Activated CD8-positive, alpha-beta memory T cell treated with anti-CD3 and anti-CD28 coated beads for 4 hours (primary cell): ENCODE measurements around the gene TEX14.

Experiments used
- DNase-seq, 2 donors: peaks; one replicate each; pipeline ENCODE4 v3.0.0-alpha.2; 2020; ENCODE audit warnings: low read depth in 2 of 2

The TEX14 gene, protein sequence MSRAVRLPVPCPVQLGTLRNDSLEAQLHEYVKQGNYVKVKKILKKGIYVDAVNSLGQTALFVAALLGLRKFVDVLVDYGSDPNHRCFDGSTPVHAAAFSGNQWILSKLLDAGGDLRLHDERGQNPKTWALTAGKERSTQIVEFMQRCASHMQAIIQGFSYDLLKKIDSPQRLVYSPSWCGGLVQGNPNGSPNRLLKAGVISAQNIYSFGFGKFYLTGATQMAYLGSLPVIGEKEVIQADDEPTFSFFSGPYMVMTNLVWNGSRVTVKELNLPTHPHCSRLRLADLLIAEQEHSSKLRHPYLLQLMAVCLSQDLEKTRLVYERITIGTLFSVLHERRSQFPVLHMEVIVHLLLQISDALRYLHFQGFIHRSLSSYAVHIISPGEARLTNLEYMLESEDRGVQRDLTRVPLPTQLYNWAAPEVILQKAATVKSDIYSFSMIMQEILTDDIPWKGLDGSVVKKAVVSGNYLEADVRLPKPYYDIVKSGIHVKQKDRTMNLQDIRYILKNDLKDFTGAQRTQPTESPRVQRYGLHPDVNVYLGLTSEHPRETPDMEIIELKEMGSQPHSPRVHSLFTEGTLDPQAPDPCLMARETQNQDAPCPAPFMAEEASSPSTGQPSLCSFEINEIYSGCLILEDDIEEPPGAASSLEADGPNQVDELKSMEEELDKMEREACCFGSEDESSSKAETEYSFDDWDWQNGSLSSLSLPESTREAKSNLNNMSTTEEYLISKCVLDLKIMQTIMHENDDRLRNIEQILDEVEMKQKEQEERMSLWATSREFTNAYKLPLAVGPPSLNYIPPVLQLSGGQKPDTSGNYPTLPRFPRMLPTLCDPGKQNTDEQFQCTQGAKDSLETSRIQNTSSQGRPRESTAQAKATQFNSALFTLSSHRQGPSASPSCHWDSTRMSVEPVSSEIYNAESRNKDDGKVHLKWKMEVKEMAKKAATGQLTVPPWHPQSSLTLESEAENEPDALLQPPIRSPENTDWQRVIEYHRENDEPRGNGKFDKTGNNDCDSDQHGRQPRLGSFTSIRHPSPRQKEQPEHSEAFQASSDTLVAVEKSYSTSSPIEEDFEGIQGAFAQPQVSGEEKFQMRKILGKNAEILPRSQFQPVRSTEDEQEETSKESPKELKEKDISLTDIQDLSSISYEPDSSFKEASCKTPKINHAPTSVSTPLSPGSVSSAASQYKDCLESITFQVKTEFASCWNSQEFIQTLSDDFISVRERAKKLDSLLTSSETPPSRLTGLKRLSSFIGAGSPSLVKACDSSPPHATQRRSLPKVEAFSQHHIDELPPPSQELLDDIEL (N-terminal part only)

DNA sequence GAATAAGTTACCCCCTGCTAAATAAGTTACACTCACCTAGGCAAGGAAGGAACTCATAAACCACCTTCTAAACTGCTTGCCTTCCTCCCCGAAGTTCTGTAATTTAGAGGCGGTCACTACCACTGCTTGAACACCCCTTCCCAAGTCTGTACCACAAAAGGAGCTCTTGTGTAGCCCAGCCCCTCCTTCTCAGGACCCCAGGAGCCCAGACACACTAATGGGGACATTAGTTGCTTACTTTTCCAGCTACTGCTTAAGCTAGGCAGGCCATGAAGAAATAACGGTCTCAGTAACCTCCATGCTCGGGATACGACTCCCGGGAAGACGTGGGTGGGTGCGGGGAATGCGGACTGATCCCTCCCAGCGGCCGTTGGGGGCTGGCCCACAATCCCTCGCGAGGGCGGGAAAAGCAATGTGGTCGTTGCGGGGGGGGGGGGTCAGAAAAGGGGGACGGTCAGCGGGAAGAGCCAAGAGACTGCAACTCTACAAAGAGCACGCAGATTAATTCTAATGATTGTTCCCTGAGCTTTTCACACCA is at the start of gene TEX14:
Gene TEX14, minus strand, starts transcription at position 345 of the 538 bp plus-strand sequence. CDS start 40,044 bp downstream, outside the sequence.
- no peak for DNase-seq

DNA sequence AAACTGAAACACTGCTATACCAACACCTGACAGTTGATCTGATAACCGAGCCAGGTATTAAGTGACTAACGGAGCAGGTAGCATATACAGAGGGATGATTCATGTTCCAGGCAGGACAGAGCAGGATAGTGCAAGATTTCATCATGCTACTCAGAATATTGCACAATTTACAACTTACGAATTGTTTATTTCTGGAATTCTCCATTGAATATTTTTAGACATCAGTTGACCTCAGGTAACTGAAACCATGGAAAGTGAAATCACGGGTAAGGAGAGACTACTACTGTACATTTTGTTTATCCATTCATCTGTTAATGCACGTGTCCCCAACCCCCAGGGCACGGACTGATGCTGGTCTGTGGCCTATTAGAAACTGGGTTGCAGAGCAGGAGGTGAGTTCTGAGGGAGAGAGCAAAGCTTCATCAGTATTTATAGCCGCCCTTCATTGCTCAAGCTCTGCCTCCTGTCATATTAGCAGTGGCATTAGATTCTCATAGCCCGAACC is 49.3 kb upstream of the TEX14 start:
- DNase-seq, result no peak

DNA sequence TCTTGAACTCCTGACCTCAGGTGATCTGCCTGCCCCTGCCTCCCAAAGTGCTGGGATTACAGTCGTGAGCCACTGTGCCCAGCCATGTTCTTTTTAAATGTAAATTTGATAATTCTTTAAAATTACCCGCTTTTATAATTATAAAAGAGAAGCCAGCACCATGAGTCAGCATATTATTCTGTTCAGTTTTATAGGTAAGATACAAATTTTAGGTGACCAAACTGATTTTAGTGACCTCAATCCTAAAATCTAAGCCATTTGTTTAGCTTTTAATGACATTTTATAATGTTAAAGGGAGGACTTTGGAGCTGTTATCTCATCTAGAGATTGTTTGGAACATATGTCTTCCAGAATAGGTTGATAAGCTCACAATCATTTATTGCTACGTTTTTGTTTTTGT is 43.0 kb upstream of the TEX14 start:
- no peak for DNase-seq

DNA sequence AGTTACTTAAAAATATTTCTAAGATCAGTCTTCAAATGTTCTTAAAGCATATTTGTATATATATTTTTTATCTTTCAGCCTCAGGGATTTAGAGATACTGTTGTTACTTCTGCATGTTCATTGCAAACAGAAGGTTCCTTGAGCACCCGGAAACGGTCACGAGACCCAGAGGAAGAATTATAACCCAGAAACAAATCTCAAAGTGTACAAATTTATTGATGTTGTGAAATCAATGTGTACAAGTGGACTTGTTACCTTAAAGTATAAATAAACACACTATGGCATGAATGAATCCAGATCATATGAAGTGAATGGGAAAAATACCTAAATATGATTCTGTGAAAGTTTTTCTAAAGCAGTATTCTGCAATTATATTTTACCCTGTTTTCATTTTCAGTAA is 42.2 kb upstream of the TEX14 start:
- DNase-seq, result no peak

DNA sequence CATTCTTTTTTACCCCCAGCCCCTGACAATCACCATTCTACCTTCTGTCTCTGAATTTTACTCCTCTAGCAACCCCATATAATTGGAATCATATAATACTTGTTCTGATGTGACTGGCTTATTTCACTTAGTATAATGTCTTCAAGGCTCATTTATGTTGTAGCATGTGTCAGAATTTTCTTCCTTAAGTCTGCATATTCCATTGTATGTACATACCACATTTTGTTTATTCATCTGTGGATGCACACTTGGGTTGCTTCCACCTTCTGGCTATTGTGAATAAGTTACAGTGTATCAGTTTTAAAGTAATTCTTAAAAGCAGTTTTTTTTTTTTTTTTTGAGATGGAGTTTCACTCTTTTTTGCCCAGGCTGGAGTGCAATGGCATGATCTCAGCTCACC is 39.1 kb upstream of the TEX14 start:
- no peak for DNase-seq

DNA sequence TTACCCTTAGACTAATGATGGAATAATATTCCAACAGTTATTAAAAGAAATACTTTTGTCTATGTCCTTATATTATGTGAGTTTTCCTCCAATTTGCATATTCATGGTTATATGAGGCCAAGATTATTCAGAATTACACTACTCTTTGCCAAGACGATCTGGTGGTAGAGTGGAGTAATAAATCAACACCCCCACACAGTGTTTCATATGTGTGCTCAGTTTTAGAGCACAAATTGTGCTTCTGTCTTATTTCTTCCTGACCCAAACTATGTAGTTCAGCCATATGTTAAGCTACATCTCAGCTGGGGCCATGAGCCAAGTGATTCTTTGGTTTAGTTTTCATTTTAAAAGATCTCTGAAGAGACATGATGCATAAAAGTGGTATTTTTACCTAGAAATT is 37.0 kb upstream of the TEX14 start:
- no peak for DNase-seq

DNA sequence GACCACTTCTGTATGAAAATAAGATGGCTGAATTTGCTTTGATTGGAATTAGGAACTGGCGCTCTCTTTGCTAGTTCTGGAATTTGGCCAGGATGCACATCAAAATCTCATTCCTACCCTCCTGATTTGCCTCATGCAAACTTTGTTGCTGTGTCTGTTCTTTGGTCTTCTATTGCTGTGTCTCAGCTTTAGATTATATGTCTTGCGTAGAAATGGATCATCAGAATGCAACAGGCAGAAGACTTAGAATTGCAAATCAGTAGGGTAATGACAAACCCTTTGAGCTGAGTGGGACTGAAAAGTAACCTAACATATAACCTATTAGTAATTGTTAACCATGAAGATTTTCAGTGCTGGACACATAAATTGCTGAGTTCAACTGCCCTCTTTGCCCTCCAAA is 30.9 kb upstream of the TEX14 start:
- DNase-seq, result no peak

DNA sequence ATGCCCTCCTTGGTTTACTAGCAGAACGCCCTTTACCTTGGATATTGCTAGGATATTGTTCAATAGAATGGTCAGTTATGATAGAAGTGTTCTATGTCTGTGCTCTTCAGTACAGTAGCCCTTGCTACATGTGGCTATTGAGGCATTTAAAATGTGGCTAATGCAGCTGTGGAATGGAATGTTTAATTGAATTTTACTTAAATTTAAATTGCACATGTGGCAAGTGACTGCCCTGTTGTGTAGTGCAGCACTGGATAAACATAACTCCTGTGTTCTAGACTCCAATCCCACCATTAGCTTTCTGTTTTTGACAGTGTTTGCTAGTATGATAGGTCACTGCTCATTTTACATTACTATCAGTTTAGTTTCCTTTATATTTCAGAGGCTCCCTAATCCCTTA is 30.4 kb upstream of the TEX14 start:
- no peak for DNase-seq

DNA sequence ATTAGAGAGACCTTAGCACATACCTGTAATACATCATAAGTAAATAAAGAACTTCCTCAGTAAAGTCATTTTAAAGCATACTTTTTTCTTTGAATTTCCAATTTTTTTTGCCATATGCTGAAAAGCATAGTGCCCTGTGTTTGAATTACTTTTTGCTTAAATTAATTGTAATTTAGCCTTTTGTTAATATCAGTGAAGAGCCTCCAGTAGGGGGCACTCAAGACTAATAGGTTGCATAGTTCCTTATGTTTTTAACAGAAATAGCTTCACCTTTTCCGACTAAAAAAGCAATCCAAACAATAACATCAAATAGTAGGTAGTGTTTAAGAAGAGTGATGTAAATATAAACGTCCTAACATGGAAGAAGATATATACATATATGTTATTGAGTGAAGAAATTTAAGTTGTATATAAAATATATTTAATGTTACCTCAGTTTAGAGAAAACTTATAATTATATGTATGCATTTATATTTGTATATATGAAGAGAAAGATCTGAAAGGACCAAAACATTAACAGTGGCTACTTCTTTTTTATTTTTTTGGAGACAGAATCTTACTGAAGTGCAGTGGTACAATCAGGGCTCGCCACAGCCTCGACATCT is 19.2 kb upstream of the TEX14 start:
- DNase-seq, result peak in 1 of 2 donors; percentile 4

DNA sequence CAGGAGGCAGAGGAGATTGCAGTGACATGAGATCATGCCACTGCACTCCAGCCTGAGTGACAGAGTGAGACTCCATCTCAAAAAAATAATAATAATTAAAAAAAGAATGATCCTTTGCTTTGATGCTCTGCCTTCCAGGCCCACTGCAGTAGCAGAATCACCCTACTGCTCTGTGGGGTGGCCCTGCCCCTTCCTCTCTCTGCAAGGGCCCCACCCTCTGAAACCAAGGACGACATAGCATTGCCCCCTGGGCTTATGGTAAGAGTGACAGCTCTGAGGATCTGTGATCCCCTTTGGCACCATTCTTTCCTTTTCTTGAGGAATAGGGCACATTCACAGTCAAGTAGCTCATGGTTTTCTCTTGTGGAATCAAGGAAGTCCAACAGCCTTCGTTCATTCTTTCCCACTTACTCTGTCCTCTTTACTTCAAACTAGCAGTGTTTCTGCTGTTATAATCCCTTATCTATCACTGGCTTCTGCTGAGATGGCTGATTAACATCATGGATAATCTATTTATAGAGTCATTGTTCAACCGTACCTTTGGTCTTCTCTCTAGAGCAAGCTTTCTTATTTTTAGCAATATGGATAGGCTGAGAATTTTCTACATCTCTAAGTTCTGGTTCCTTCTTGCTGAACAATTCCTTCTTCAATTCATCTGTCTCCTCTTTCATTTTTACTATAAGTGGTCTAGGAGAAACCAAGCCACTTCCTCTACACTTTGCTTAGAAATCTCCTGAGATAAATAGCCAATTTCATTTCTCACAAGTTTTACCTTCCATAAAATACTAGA is 14.7 kb upstream of the TEX14 start:
- DNase-seq, result no peak

DNA sequence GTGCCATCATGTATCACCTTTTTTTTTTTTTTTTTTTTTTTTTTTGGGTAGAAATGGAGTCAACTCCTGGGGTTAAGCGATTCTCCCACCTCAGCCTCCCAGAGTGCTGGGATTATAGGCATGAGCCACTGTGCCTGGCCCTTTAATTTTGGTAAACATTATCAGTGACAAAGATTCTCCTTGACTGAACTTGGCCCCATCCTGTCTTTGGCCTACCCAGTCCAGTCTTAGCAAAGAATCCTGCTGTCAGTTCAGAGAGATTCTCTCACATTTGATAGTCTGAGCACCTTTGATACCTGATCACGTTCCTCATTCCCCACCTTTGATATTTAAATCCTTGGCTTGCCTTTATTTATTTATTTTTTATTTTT is 12.1 kb upstream of the TEX14 start:
- DNase-seq, result no peak

DNA sequence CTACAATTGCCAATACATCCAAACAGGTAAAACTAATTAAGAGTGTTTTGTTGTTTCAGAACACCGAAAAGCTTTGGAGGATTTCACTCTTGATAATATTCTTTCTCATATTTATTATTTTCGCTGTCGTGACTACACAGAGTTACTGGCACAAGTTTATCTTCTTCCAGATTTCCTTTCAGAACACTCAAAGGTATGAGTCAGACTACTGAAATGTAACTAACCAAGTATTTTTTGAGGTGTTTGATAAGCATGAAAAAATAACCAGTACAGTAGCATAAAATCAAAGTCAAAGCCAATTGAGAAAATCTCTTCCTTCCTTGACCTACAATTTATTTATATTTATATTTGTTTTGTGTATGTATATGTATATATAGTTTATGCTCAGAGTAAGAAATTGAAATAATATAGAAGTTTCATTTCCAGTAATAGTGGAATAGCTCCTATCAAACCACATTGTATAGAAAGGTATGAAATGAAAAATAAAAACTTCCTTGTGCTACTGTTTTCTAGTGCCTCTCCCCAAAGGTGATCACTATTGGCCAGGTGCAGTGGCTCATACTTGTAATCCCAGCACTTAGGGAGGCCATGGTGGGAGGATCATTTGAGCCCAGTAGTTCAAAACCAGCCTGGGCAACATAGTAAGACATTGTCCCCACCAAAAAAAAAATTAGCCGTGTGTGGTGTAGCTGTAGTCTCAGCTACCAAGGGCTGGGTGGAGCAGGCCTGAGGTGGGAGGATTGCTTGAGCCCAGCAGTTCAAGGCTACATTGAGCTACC is 11.5 kb upstream of the TEX14 start:
- no peak for DNase-seq

DNA sequence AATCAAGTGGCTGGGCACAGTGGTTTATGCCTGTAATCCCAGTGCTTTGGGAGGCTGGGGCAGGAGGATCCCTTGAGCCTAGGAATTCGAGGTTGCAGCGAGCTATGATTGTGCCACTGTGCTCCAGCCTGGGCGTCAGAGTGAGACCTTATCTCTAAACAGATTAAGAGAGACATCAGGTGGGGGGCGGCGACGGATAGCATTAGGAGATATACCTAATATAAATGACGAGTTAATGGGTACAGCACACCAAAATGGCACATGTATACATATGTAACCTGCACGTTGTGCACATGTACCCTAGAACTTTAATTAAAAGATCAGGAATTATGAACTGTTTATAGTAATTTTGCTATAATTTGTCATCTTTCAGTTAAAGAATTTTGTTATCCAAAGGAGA is 10.9 kb upstream of the TEX14 start:
- DNase-seq, result no peak

DNA sequence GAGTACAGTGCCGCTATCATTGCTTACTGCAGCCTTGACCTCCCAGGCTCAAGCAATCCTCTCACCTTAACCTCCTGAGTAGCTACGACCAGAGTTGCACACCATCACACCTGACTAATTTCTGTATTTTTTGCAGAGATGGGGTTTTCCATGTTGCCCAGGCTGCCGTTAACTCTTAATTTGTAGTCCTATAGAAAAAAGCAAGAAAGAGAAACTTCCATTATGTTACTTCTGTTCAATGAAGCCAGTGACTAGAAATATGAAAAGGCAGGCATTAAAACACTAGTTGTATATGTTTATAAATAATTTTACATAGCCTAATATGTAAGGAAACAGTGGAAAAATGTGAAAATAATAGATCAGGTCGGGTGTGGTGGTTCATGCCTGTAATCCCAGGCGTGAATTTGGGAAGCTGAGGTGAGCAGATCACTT is 10.2 kb upstream of the TEX14 start:
- DNase-seq, result no peak

DNA sequence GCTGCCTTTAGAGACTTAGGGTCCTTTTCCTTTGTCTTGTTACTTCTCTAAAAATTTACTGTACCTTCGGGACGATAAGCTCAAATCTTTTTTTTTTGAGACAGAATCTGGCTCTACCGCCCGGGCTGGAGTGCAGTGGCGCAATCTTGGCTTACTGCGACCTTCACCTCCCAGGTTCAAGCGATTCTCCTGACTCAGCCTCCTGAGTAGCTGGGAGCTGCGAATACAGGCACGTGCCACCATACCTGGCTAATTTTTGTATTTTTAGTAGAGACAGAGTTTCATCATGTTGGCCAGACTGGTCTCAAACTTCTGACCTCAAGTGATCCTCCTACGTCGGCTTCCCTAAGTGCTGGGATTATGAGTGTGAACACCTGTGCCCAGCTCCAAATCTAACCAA is 7.9 kb upstream of the TEX14 start:
- no peak for DNase-seq

DNA sequence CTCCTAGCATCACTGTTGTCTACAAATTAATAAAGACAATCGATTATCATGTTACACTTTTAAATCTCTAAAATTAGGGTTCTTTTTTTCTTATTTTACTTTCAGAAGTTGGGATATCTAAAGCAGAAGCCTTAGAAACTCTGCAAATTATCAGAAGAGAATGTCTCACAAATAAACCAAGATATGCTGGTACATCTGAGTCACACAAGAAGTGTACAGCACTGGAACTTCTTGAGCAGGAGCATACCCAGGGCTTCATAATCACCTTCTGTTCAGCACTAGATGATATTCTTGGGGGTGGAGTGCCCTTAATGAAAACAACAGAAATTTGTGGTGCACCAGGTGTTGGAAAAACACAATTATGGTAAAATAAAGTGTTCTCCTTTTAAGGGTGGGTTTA is 3.0 kb upstream of the TEX14 start:
- DNase-seq, result no peak

DNA sequence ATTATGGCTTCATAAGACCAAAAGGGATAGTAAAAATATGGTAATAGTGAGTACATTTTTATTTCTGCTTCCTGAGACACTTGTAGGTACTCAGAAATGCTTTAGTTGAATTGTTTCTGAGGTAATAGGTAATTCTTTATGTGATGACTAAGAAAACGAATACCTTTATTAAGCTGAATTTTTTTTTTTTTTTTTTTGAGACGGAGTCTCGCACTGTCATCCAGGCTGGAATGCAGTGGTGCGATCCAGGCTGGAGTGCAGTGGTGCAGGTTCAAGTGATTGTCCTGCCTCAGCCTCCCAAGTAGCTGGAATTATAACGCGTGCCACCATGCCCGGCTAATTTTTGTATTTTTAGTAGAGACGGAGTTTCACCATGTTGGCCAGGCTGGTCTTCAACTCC is 2.5 kb upstream of the TEX14 start:
- no peak for DNase-seq

DNA sequence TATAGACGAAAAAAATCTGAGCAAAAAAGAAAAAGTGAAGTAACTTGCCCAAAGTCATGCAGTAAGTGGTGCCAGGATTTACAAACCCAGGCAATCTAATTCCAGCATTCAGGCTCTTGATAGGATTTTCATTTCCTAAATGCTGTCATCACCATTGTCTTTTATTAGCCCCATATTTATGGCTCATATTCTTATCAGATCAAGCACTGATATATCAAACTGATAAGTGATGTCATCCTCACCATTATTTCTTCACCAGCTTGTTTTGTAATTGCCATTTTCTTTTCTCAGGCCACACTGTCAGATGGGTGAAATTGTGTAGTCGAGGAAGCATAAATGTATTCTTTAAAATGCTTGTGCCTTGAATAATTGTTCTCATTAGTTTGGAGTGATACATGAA is 1.9 kb upstream of the TEX14 start:
- no peak for DNase-seq

DNA sequence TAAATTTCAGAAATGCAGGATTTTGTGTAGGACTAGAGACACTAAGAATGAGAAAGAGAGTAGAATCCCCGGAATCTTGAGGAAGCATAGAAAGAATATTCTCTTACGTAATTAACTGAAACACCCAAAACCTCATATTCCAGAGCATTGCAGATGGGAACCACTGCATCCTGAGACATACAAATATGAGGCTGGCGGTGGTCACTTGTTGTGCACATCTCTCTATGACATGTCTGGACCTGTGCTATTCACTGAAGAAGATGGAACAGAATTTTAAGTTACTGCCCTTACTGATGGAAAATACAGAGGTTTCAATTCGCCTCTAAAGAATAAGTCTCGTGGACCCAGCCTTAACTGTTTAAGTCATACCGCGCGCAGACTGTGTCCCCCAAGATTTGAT is 1.4 kb upstream of the TEX14 start:
- DNase-seq, result no peak
